Measurements from ENCODE around the gene KCNK4.

GRCh38 chr11:64304032-64304315 lies 12.9 kb downstream of the KCNK4 start:
- TF ChIP-seq EZH2 (IDR thresholded peaks at IDR 0.05) = no peak
- no peak for TF ChIP-seq POLR2AphosphoS5 (IDR thresholded peaks at IDR 0.05; ENCODE audit: borderline replicate concordance, low read depth, low read length)

Measured in SK-N-MC (cell line).